Measurements from ENCODE around the gene ACTRT2. TPM values are rescaled to one million over a fixed set of nuclear protein-coding genes. Genes with fewer than 3 reads are reported as not detected.

Gene ACTRT2
- total and polyA plus RNA-seq, 2 of the 8 experiments (the other 6 are each of a cell fraction or from before 2014, with no cell fraction given), result not detected

- no peak for TF ChIP-seq TAF7 (optimal IDR thresholded peaks at IDR 0.05; ENCODE audit: borderline replicate concordance, low read depth, low read length)
- TF ChIP-seq HDAC2 (IDR thresholded peaks at IDR 0.05; ENCODE audit: borderline replicate concordance in 1 of 2, low read depth in 2 of 2, low read length in 2 of 2), result no peak
- TF ChIP-seq ASH2L (IDR thresholded peaks at IDR 0.05; ENCODE audit: low read length), result no peak
Measured at GRCh38 chr1:3035563-3036446, 14.5 kb downstream of the ACTRT2 start (continued).

All from H1 (cell line).